PC-9 (cell line): ENCODE measurements around the gene ASGR2. TPM values are rescaled to one million over a fixed set of nuclear protein-coding genes. Genes with fewer than 3 reads are reported as not detected.

Experiments
- BruUV-seq: library from RNA; stranded (reverse); fragments of 400-500 nt; replicated peaks from 2 replicates; lab custom pipeline; 2021; lab: Mats Ljungman, UMichigan
- CTCF ChIA-PET: fragments of 300-600 bp; sonication (Branson Sonifier 250); formaldehyde crosslinking; loops from one replicate; lab custom pipeline; 2022; ENCODE audit warnings: antibody characterized with exemption; lab: Charles Lee
- POLR2A ChIA-PET: fragments of 300-600 bp; sonication (Branson Sonifier 250); formaldehyde crosslinking; loops from one replicate; lab custom pipeline; 2022; ENCODE audit warnings: antibody characterized with exemption; ENCODE audit not compliant: unreplicated experiment; lab: Charles Lee
- DNase-seq, 2 experiments: peaks; one replicate each; pipeline versions ENCODE4 v3.0.0 to v3.0.0-alpha.2; 2015 to 2022; ENCODE audit warnings: mixed read lengths in 1 of 2
- H2AFZ ChIP-seq: fragments of 200-600 bp; sonication (generic); 2 replicates; pipeline ENCODE4 v1.8.1; 2017; ENCODE audit warnings: antibody characterized with exemption
- H3F3A ChIP-seq: fragments of 200-600 bp; sonication (generic); 2 replicates; pipeline ENCODE4 v1.8.1; 2017; ENCODE audit warnings: antibody characterized with exemption, mild to moderate bottlenecking, low read depth; ENCODE audit not compliant: insufficient read depth
- H3K27ac ChIP-seq: fragments of 200-600 bp; sonication (generic); 2 replicates; pipeline ENCODE4 v1.6.1; 2016; ENCODE audit warnings: mixed run types
- H3K27me3 ChIP-seq: fragments of 200-600 bp; sonication (generic); 2 replicates; pipeline ENCODE4 v1.6.1; 2016; ENCODE audit warnings: low read depth, mixed run types; ENCODE audit not compliant: insufficient read depth
- H3K36me3 ChIP-seq: fragments of 200-600 bp; sonication (generic); 2 replicates; pipeline ENCODE4 v1.6.1; 2016; ENCODE audit warnings: low read depth, mixed run types
- H3K4me1 ChIP-seq: fragments of 200-600 bp; sonication (generic); replicated peaks from 2 replicates; pipeline ENCODE4 v1.6.1; 2016; ENCODE audit warnings: mixed run types; ENCODE audit not compliant: insufficient read depth
- H3K4me2 ChIP-seq: fragments of 200-600 bp; sonication (generic); 2 replicates; pipeline ENCODE4 v1.6.1; 2017; ENCODE audit warnings: mixed run types
- H3K4me3 ChIP-seq: fragments of 200-600 bp; sonication (generic); 2 replicates; pipeline ENCODE4 v1.6.1; 2016; ENCODE audit warnings: mixed run types
- H3K79me2 ChIP-seq: fragments of 200-600 bp; sonication (generic); 2 replicates; pipeline ENCODE4 v1.6.1; 2017; ENCODE audit warnings: low read depth, mixed run types
- H3K9me2 ChIP-seq: fragments of 200-600 bp; sonication (generic); 2 replicates; pipeline ENCODE4 v1.8.1; 2017; ENCODE audit warnings: mild to moderate bottlenecking; ENCODE audit not compliant: insufficient read depth
- H3K9me3 ChIP-seq: fragments of 200-600 bp; sonication (generic); 2 replicates; pipeline ENCODE4 v1.8.1; 2016; ENCODE audit warnings: low read depth; ENCODE audit not compliant: insufficient read depth
- H4K20me1 ChIP-seq: fragments of 200-600 bp; sonication (generic); 2 replicates; pipeline ENCODE4 v1.8.1; 2017; ENCODE audit not compliant: insufficient read depth
- EZH2 ChIP-seq: fragments of 200-600 bp; sonication (generic); IDR thresholded peaks from 2 replicates; pipeline ENCODE4 v1.8.0; 2017; ENCODE audit warnings: antibody characterized with exemption, low read depth
- intact Hi-C: fragments of 100-400 bp; cut with micrococcal nuclease; formaldehyde crosslinking; loops from one replicate; pipeline ENCODE4 v1.10.0; 2022; ENCODE audit not compliant: unreplicated experiment
- total RNA-seq: library from RNA; stranded (reverse); gene quantifications from 2 replicates; pipeline ENCODE4 v1.2.3, GENCODE V29; 2021
- TF ChIP-seq, protein P1 (sequence below): fragments of 200-600 bp; sonication (generic); conservative IDR thresholded peaks from 2 replicates; pipeline ENCODE4 v1.6.1; 2017; ENCODE audit warnings: mixed run types, antibody characterized with exemption, mild to moderate bottlenecking, moderate library complexity

The ASGR2 gene
- total RNA-seq, 1 experiment from 2014 or later = not detected

DNA sequence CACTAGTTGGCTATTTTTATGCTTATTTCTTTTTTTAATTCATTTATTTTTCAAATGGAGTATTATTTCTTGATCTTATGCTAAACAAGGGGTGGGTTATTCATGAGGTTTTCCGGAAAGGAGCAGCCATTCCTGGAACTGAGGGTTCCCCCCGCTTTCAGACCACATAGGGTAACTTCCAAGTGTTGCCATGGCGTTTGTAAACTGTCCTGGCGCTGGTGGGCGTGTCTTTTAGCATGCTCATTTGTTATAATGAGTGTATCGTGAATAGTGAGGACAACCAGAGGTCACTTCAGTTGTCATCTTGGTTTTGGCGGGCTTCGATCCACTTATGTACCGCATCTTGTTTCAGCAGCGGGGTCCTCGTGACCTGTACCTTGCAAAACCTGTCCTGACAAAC, 29.6 kb upstream of the ASGR2 start:
- Histone ChIP-seq H3K4me1 (peaks cover 24% of the 10 kb centered on the region), H3K9me2 (no peaks in the 10 kb centered on the region), H3K4me3 (no peak overlapping the region), H2AFZ (no peak overlapping the region), H3K79me2 (no peaks in the 10 kb centered on the region), H3K9me3 (no peaks in the 10 kb centered on the region), H3K4me2 (no peak overlapping the region), H3F3A (peaks cover 14% of the 10 kb centered on the region; the same call in 1 of the 2 replicates), H3K27ac (no peak overlapping the region), H4K20me1 (no peaks in the 10 kb centered on the region), H3K27me3 (no peaks in the 10 kb centered on the region), H3K36me3 (no peaks in the 10 kb centered on the region)
- CTCF ChIA-PET = interaction anchor here (0.6 kb wide), 1 partner anchor 12 kb away, joined by 5 read pairs; no protein-coding TSS in a partner anchor
- DNase-seq = no peak
- intact Hi-C loops = no loop called here
- no peak for TF ChIP-seq EZH2
- TF ChIP-seq, protein P1, sequence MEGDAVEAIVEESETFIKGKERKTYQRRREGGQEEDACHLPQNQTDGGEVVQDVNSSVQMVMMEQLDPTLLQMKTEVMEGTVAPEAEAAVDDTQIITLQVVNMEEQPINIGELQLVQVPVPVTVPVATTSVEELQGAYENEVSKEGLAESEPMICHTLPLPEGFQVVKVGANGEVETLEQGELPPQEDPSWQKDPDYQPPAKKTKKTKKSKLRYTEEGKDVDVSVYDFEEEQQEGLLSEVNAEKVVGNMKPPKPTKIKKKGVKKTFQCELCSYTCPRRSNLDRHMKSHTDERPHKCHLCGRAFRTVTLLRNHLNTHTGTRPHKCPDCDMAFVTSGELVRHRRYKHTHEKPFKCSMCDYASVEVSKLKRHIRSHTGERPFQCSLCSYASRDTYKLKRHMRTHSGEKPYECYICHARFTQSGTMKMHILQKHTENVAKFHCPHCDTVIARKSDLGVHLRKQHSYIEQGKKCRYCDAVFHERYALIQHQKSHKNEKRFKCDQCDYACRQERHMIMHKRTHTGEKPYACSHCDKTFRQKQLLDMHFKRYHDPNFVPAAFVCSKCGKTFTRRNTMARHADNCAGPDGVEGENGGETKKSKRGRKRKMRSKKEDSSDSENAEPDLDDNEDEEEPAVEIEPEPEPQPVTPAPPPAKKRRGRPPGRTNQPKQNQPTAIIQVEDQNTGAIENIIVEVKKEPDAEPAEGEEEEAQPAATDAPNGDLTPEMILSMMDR = no peak
- POLR2A ChIA-PET = no interaction called here
- BruUV-seq = no TSS peak

DNA sequence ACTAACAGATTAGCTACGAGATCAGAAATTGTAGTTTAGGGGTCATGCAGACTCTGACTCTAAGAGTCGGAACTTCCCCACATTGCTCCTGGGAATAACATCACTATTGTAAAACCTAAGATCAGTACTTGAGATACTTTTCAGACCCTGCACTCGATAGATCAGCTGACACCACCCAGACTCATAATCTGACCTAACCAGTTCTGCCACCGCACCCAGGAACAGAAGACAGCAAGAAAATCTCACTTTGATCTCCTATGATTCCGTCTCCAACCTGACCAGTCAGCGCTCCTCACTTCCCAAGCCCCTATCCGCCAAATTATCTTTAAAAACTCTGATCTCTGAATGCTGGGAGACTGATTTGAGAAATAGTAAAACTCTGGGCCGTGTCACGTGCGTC, 27.2 kb upstream of the ASGR2 start:
- no TSS peak for BruUV-seq
- peaks cover 17% of the 10 kb centered on the region; the same call in 1 of the 2 replicates for H3F3A ChIP-seq
- H3K4me1 ChIP-seq = peaks cover 32% of the 10 kb centered on the region
- no peaks in the 10 kb centered on the region for H3K9me2 ChIP-seq
- H3K79me2 ChIP-seq = no peaks in the 10 kb centered on the region
- no peaks in the 10 kb centered on the region for H4K20me1 ChIP-seq
- peak overlapping the region; percentile 5; the same call in 1 of the 2 replicates for H3K27ac ChIP-seq
- H3K36me3 ChIP-seq = no peaks in the 10 kb centered on the region
- no peaks in the 10 kb centered on the region for H3K27me3 ChIP-seq
- intact Hi-C loops = loop anchor here (1.0 kb wide), 1 partner anchor 23 kb away; no protein-coding TSS in a partner anchor
- H3K9me3 ChIP-seq = no peaks in the 10 kb centered on the region
- ChIA-PET POLR2A (no interaction called here), CTCF (interaction anchor here (0.6 kb wide), 1 partner anchor 268 kb away, joined by 3 read pairs; no protein-coding TSS in a partner anchor)
- peak overlapping the region; percentile 80 for H3K4me2 ChIP-seq
- peak; percentile 58 to 78 for DNase-seq
- no peak for TF ChIP-seq EZH2
- TF ChIP-seq, protein P1 = no peak
- 0 out of 2 replicates have a peak overlapping the region, but pooled peaks have one; percentile 21 for H3K4me3 ChIP-seq
- H2AFZ ChIP-seq = peak overlapping the region; percentile 23; the same call in 1 of the 2 replicates

DNA sequence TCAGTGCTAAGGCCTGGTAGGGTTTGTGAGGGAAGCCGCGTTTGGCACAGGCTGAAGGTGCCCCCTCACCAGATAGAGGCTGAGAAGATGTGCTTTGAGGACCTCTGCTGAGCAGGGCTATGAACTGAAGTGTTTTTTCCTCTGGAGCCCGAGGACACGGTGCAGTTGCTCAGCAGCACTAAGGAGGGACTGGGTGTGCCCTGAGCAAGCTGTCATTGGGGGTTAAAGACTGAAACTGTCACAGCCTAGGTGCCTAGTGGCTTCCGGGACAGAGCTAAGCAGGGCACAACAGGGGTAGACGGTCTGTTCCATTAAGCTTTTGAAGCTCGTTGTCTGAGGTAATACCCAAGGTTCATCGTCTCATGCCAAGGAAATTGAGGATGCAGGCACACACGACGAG, 24.8 kb upstream of the ASGR2 start:
- no peak overlapping the region for H3K4me3 ChIP-seq
- peaks cover 32% of the 10 kb centered on the region for H3K4me1 ChIP-seq
- H3K36me3 ChIP-seq = no peaks in the 10 kb centered on the region
- ChIA-PET CTCF (interaction anchor here (0.5 to 1.3 kb wide), 2 partner anchors 26 to 75 kb away, joined by 5 to 8 read pairs; no protein-coding TSS in a partner anchor), POLR2A (no interaction called here)
- no peaks in the 10 kb centered on the region for H3K27me3 ChIP-seq
- H3K27ac ChIP-seq = no peak overlapping the region
- H4K20me1 ChIP-seq = no peaks in the 10 kb centered on the region
- intact Hi-C loops = loop anchor here (5.0 kb wide), 1 partner anchor 38 kb away; the partner anchor contains the start of gene ASGR1
- no TSS peak for BruUV-seq
- DNase-seq = no peak
- no peak overlapping the region for H2AFZ ChIP-seq
- no peaks in the 10 kb centered on the region for H3K9me3 ChIP-seq
- no peaks in the 10 kb centered on the region for H3K79me2 ChIP-seq
- H3K4me2 ChIP-seq = no peak overlapping the region
- no peak for TF ChIP-seq EZH2
- TF ChIP-seq, protein P1 = no peak
- peaks cover 20% of the 10 kb centered on the region; the same call in 1 of the 2 replicates for H3F3A ChIP-seq
- no peaks in the 10 kb centered on the region for H3K9me2 ChIP-seq
